ENCODE data around the gene DOCK4.

Gene DOCK4

DNA sequence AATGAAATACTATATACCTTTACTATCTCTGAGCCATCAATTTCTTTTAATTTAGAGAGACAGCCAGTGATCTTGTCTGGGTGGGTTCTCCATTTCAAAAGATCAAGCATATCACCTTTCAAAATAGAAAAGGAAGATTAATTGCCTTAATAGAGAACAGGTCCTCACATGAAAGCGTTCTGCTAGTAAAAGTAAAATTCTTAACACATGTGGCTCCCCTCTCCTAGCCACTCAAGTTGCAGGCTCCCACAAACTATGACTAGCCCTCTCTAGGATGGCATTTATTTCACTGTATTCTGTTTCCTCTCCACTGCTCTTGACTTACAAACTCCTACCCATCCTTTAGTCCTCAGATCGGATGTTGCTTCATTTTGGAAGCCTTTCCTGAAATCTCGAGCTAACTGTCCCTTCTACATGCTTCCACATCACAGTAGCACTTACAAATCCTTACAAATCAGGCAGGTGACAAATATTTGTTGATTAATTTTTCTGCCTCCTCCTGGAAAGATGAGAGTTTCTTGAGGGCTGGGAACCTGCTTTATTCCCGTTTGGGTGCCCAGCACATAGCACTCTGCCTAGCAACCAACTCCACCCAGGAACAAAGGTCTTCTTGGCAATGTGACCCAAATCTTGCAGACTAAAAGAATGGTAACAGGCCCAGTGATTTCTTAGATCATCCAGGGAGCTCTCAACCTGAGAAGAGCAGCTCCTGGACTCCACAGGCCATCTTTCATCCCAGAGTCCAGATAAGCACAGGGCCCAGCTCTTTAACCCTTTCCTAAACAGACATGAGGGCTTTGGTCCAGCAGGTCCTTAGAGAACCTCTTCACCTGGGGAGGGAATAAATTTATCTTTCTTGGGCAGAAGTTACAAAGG, 333.5 kb downstream of the DOCK4 start:
- DNase-seq, result no peak

GRCh38 chr7:111871283-111871682, 334.9 kb downstream of the DOCK4 start:
- no peak for DNase-seq

DNA sequence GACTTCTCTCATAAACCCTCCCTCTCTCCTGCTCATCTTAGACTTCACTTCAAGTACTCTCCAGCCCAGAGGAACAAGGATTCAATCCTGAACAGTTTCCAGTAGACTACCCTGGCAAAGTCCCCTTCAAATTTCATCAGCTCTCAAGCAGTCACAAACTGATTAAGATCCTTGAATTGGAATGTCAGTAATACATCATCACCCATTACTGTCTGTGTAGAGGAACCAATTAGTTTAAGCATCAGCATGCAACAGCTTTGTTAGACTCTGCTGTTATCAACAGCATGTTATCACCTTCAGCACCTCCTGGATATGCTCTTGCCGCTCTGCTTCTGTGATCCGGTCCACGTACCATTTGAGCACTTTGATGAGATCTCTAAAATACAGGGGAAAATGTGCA, 336.9 kb downstream of the DOCK4 start:
- no peak for DNase-seq

GRCh38 chr7:111867348-111867931, 338.8 kb downstream of the DOCK4 start:
- no peak for DNase-seq

DNA sequence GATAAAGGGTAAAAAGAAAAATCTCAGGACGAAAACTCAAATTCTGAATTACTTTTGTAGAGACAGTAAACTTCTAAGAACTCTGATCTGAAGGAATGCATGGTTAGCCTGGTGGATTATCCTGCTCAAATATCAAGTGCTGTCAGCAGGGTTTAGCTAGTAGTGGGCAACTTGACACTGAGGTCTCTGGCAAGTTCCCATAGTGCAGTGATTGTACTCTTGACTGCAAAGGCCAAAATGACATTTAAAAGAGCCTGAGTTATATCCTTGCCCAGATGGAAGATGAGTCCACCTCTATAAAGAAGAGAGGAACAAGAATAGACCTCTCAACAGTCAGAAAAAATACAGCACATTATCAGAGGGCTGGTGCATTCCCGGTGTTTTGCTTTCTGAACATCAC, 339.4 kb downstream of the DOCK4 start:
- no peak for DNase-seq

DNA sequence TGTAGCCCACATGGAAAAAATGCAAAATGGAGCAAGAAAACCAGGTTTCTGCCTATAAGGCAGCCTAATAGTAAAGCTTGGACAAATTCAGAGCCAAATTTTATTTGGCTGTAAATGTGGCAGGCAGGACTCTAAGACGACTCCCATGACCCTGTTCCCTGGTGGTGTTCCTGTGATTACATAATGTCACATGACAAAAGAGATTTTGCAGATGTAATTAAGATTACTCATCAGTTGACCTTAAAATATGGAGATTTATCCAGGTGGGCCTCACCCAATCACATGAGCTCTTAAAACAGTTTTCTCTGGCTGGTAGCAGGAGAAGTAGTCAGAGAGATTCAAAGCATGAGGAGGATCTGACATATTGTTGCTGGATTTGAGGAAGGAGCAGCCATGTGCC, 340.8 kb downstream of the DOCK4 start:
- DNase-seq, result no peak

- no peak for DNase-seq
These were observed 341.8 kb downstream of the DOCK4 start for GRCh38 chr7:111864291-111864976.

DNA sequence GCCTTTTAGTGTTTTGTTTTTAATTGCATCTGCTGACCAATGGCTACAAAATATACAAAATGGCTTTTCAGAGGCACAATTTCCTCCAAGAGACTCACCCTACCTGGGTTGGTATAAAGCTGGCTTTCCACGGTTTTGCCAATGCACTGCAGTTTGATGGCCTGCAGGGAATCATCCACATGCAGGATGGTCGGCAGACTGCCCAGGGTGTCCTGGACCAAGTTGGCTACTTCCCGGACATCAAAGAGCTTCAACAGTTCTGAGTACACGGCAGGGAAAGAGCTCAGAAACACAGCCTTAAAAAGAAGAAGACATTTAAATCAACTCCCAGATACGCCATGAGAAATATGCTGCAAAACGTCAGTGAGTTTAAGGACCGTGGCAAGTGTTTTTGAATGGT, 342.9 kb downstream of the DOCK4 start:
- no peak for DNase-seq

GRCh38 chr7:111860248-111860647, 346.0 kb downstream of the DOCK4 start:
- DNase-seq, result no peak

- no peak for DNase-seq
These were observed 347.9 kb downstream of the DOCK4 start for GRCh38 chr7:111858331-111858730.

- no peak for DNase-seq
These were observed 350.4 kb downstream of the DOCK4 start for GRCh38 chr7:111855842-111856227.

GRCh38 chr7:111855161-111855841, 350.9 kb downstream of the DOCK4 start:
- no peak for DNase-seq

DNA sequence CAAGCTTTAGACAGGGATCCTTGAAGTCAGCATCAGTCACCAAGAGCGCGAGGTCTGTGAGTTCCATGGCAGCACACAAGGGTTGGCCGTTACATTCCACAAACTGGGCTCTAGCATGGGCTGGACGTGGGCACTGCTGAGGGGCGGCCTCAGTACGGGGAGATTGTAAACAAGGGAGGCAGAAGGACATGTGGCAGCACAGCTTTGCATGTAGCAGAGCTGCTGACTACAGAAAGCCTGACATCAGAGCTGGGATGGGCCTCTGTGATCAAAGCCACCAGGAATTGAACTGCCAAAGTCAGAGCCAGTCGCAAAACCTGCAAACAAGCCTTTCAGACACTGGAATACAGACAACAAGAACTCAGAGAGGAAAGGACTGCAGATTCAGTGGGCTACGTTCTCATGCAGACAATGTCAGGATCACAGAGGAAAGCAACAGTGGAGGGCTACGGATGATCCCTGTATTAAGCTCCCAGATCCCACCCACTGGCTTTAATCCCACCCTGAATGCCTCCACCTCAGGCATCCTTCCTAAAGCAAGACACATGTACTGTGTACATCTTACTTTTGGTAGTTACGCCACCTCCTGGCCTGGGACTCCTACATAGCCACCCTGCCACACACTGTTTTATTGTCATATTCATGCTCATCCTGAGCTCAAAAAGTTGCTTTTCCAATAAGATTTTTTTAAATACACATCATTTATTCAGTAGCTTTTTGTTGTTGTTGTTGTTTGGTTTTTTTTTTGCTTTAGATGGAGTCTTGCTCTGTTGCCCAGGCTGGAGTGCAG, 352.8 kb downstream of the DOCK4 start:
- DNase-seq, result no peak

GRCh38 chr7:111852081-111852480, 354.1 kb downstream of the DOCK4 start:
- DNase-seq, result no peak

DNA sequence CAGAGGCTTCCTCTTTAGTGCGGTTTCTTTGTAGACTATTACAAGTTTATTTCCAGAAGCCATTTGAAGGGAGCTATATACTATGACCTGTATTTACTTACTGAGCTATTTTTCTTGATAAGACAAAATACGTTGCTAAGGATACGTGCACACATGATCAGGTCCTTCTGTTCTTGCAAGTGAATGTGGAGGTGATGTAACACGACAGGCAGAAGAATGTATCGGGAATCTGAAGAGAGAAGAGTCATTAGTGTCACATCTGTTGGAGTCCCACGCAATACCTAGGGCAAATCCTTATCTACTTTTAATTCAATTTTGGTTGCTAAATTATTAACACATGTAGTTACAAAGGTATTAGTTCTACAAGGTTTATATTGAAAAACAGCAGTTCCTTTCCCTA, 359.3 kb downstream of the DOCK4 start:
- no peak for DNase-seq

- DNase-seq, result no peak
These were observed 360.3 kb downstream of the DOCK4 start for GRCh38 chr7:111845853-111846252.

DNA sequence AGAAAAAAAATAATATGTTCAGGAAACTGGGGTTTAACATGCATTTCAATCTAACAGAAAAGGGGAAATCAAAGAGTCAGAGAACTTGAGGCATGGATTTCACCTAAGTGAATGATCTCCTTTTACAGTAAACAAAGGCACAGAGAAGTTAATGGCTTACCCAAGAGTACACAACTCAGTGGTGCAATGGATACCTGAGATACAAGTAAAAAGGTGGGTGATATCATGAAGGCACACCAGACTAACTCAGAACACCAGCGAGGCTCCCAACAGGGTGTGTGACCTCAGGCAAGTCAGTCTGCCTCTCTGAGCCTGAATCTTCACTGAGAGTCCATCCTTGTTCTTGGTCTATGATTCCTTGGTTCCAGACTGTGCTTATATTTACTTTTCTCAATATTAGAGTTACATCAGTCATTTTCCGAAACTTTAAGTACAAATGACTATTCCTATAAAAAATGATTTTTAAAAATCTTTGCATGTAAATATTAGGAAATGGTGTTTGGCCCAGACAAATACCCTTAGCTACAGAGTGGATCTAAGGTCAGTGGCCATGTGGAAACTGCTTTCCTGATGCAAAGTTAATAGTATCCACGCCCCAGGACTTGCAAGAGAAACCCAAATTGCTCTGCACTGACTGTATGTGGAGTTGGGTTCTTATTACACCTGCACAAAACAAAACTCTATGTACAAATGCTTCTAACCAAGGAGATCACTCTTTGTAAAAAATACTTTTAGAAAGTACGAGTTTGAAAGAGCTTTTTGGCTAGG, 361.1 kb downstream of the DOCK4 start:
- no peak for DNase-seq

DNA sequence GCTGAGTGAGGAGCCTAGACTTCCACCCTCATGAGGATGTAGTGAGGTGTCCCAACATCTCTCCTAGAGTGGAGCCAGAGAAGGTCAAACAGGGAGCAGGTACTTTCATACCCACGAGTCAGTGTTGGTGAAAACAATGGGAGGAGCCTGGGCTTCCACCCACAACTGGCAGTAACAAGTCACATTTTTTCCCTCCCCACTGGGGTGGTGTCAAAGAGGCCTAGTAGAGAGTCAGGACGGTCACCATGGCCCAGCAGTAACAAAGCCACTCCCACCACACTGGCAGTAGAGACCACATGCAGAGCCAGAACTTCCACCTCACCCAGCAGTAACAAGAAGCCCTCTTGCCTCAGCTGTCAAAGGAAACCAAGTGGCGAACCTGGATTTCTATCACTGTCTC, 363.7 kb downstream of the DOCK4 start:
- no peak for DNase-seq

DNA sequence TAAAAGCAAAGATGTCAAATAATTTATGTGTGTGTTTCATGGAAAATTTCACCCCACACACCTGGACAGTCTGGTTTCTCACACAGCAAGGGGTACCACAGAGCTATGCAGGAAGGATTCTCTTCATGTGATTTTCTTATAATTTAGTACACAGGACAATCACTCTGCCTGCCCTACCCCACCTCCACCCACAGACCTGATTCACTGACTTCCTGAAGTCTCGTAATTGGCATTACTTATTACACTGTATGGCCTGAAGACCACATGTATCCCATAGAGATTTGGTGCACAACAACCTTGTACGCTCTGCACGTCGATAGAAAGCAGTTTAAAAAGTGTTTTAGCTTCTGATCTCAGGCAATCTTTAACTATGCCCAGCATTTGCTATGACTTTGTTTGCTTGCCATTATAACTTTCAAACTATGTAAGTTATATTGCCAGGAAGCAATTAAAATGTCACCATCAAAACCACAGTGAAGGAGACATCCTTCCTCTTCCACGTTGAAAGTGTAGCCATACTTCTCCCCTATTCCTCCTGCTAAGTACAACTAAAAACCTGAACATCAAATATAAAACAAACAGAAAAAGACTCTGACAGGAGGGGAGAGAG, 364.5 kb downstream of the DOCK4 start:
- no peak for DNase-seq

DNA sequence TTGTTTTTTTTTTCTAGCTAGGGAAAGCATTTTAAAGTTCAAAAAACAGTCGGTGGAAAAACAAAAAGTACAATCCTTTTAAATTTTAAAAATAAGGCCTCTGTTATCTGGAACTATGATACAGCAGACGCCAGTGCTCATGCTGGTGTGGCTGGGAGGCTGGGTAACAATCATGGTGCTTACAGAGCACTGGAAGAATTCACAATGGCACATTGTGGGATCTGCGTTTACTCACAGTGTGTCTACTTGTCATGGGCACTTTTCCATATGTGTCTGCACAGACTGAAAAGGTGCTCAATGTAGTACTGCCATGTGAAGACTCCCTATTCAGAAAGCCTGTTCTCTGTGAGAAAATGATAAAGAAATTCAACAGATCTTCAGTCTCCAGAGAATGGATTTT, 365.7 kb downstream of the DOCK4 start:
- no peak for DNase-seq

GRCh38 chr7:111839261-111839660, 366.9 kb downstream of the DOCK4 start:
- DNase-seq, result no peak
